Measurements from ENCODE around the gene ECSIT.
"Not testable (repeated sequence)": the region's sequence is repeated elsewhere in the genome, so short reads cannot be mapped to it uniquely, and the experiment has no call there.

GRCh38 chr19:11564082-11564807, 35.3 kb upstream of the ECSIT start:
- not testable (repeated sequence) for TF ChIP-seq YY1 (IDR thresholded peaks at IDR 0.05; ENCODE audit: insufficient read depth, insufficient read length); ZNF274 (IDR thresholded peaks at IDR 0.05; ENCODE audit: low read depth, low read length)

Data from NT2/D1 (cell line).